Dendritic cell treated with granulocyte-macrophage colony-stimulating factor and Interleukin-4, amounts not matched to agents 40 ng/mL and 50 ng/mL, for 4 days (primary cell): Measurements from ENCODE around the gene PIK3R1.

ENCODE experiments used
- H3K27ac Mint-ChIP-seq: one replicate; pipeline ENCODE4 v1.8.0; 2022; ENCODE audit warnings: mild to moderate bottlenecking, mixed read lengths
- H3K27me3 Mint-ChIP-seq: one replicate; pipeline ENCODE4 v1.8.0; 2022; ENCODE audit warnings: mild to moderate bottlenecking, mixed read lengths
- H3K36me3 Mint-ChIP-seq: one replicate; pipeline ENCODE4 v1.8.0; 2022; ENCODE audit warnings: low read depth, mixed read lengths
- H3K4me1 Mint-ChIP-seq: one replicate; pipeline ENCODE4 v1.8.0; 2022; ENCODE audit warnings: low read depth, mixed read lengths
- H3K4me3 Mint-ChIP-seq: one replicate; pipeline ENCODE4 v1.8.0; 2022; ENCODE audit warnings: mild to moderate bottlenecking, moderate library complexity, mixed read lengths
- H3K9me3 Mint-ChIP-seq: one replicate; pipeline ENCODE4 v1.8.0; 2022; ENCODE audit warnings: mixed read lengths
- intact Hi-C: fragments of 100-400 bp; cut with micrococcal nuclease; formaldehyde crosslinking; loops from one replicate; pipeline ENCODE4 v1.15.0; 2022

Gene PIK3R1

DNA sequence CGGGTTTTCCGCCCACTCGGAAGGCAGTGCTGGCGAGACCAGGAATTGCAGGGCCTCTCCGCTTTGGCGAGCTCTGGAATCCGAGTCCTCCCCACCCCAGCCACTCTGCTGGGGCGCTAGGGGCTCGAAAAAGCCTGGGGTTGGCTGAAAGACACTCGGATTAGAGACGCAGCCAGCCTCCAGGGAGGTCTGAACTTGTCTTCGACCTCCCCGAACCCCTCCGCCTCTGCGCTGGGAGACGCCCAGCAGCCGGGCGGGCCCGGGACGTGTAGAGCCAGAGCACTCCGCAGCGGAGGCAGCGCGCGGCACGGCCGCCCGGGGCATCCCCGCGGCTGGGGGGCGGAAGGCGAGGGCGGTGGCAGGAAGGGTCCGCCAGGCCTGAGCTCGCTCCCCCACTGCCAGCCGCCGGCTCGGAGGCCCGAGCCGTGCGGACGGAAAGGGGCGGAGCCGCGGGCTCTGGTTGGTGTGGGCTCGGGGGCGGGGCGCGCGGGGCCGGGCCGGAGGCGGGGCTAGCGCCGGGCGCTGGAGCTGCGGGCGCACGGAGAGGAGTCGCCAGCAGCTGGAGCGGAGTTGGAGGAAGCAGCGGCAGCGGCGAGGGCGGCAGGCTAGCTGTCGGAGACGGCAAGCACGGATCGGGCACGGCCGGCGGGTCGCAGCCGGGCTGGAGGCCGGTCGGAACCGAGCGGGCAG is at the start of gene PIK3R1:
PIK3R1 (plus strand) TSS at position 549 of the 690 bp plus-strand sequence. CDS start 10,920 bp downstream, outside the sequence.
- Mint-ChIP-seq H3K9me3 (peaks cover 17% of the 10 kb centered on the region), H3K4me3 (peak within 1 kb of the TSS; percentile 94), H3K4me1 (peaks cover 39% of the 10 kb centered on the region), H3K27ac (peak within 1 kb of the TSS; percentile 97), H3K27me3 (no peaks in the 10 kb centered on the region), H3K36me3 (peaks cover 50% of the 10 kb centered on the region)
- intact Hi-C loops, result loop anchor here (2.0 to 5.0 kb wide), 3 partner anchors 19 to 238 kb away; no protein-coding TSS in a partner anchor

DNA sequence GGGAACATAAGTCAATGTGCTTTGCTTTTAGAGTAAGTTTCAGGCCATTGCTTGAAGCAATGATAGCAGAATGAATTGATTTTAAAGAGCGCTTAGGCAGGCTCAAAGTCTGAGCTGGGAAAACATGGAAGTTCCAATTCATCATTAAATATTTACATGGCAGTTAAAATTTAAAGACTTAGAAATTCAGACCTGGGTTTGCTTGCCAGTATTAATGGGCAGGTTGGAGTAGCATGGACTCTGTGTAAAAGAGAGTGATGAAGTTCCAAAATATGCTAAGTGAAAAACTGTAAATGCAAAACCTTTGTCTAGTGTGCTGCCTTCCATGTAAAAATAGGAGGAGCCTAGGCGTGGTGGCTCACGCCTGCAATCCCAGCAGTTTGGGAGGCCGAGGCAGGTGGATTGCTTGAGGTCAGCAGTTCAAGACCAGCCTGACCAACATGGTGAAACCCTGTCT is 48.3 kb upstream of the PIK3R1 start:
- Mint-ChIP-seq H3K9me3 (no peaks in the 10 kb centered on the region), H3K36me3 (no peaks in the 10 kb centered on the region), H3K4me3 (no peak overlapping the region), H3K27me3 (no peaks in the 10 kb centered on the region), H3K27ac (no peak overlapping the region), H3K4me1 (no peaks in the 10 kb centered on the region)
- intact Hi-C loops, result no loop called here

DNA sequence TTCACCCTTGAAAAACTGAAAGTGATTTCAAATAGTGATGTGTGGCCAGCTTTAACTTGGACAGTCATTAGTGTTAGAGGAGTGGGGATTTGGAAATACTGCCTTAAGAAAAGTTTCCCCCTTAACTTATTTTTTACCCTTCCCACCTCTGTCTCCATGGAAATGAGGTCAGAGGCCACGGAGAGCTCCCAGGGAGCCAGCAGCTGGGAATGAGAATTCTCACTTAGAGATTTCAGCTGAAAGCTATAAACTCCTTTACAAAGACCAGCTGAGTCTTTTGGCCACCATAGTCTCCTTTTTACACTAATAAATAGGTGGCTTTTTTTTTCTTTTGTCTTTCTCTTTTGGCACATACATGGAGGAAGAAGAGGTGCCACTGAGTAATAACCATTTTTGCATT is 45.7 kb upstream of the PIK3R1 start:
- H3K4me3 Mint-ChIP-seq, result no peak overlapping the region
- no peaks in the 10 kb centered on the region for H3K27me3 Mint-ChIP-seq
- intact Hi-C loops, result no loop called here
- no peaks in the 10 kb centered on the region for H3K4me1 Mint-ChIP-seq
- H3K27ac Mint-ChIP-seq, result no peak overlapping the region
- no peaks in the 10 kb centered on the region for H3K9me3 Mint-ChIP-seq
- H3K36me3 Mint-ChIP-seq, result no peaks in the 10 kb centered on the region

DNA sequence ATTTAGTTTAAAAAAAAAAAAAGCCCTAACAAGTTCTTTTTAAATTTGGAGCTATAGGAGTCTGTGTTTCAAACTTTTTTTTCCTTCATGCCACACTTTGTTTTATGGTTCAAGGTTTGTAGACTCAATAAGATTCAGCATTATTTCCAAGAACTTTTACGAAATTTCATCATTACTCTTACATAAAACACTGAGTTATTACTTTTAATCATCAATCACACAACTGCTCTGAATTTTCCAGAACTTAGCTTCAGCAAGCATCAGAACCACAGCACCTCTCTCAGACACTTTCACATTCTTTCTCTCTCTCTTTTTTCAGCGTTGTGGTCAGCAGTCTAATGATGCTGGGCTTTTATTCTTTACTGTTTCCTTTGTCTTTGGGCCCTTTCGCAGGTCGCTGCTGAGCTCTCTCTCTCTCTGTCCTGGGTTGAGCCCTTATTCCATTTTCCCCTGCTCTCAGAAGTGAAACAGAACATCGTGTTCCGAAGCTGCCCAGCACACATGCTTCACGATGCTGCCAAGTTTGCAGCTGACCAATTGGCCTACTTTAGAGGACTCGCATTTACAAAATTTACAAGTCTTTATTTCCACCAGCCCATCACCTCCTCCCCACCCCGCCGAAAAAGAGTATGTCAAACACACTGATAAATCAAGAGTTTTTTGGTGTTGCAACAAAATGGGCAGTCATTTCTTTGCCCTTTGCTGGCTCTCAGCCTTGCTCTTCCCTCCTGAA is 44.6 kb upstream of the PIK3R1 start:
- Mint-ChIP-seq H3K27me3 (no peaks in the 10 kb centered on the region), H3K4me1 (no peaks in the 10 kb centered on the region), H3K4me3 (no peak overlapping the region), H3K36me3 (no peaks in the 10 kb centered on the region), H3K9me3 (no peaks in the 10 kb centered on the region), H3K27ac (no peak overlapping the region)
- intact Hi-C loops, result no loop called here

DNA sequence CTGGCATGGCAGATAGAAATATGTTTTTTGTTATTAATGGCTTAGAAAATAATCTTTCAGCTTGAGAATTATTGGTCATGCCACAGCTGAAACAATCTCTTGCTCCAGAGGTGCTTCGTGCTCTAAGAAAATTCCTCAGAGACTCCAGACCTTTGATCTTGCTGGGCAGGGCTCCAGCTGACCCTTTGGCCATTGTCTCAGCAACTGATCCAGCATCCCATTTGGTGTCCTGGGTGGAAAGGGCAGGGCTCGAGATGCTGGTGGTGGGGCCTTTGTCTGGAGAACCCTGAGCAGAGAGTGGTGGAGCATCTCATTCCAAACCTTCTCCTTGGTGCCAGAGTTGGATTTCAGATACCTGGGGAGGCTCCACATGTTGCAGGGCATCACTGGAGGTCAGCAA is 43.2 kb upstream of the PIK3R1 start:
- Mint-ChIP-seq H3K4me3 (no peak overlapping the region), H3K4me1 (no peaks in the 10 kb centered on the region), H3K27ac (no peak overlapping the region), H3K27me3 (no peaks in the 10 kb centered on the region), H3K9me3 (no peaks in the 10 kb centered on the region), H3K36me3 (no peaks in the 10 kb centered on the region)
- intact Hi-C loops, result no loop called here

DNA sequence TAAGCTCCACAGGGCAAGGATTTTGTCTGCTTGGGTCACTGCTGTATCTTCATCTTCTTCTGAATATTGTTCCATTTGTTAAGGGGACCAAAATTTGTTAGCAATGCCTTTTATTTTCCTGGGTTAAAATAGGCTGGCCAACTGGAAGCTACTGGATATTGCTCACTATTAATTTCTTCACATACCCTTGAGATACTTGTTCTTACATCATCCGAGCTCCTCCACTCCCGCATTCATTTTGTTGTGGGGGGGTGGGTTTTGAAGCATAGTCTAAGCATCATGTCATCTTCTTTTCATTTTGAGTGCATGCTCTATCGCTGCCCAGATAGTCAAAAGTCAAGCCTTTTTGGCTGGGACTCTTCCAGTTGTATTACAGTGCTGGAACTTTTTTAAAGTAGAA is 42.5 kb upstream of the PIK3R1 start:
- no peaks in the 10 kb centered on the region for H3K4me1 Mint-ChIP-seq
- intact Hi-C loops, result no loop called here
- no peaks in the 10 kb centered on the region for H3K27me3 Mint-ChIP-seq
- H3K9me3 Mint-ChIP-seq, result no peaks in the 10 kb centered on the region
- no peaks in the 10 kb centered on the region for H3K36me3 Mint-ChIP-seq
- no peak overlapping the region for H3K4me3 Mint-ChIP-seq
- no peak overlapping the region for H3K27ac Mint-ChIP-seq

DNA sequence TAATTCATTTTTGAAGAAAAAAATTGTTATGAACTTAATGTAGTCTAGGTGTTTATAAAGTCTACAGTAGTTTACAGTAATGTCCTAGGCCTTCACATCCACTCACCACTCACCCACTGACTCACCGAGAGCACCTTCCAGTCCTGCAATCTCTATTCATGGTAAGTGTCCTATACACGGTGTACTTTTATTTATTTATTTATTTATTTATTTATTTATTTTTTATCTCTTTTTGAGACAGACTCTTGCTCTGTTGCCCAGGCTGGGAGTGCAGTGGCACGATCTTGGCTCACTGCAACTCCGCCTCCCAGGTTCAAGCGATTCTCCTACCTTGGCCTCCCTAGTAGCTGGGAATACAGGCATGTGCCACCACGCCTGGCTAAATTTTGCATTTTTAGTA is 39.3 kb upstream of the PIK3R1 start:
- no peaks in the 10 kb centered on the region for H3K4me1 Mint-ChIP-seq
- no peak overlapping the region for H3K27ac Mint-ChIP-seq
- intact Hi-C loops, result no loop called here
- H3K9me3 Mint-ChIP-seq, result no peaks in the 10 kb centered on the region
- no peaks in the 10 kb centered on the region for H3K27me3 Mint-ChIP-seq
- H3K4me3 Mint-ChIP-seq, result no peak overlapping the region
- H3K36me3 Mint-ChIP-seq, result no peaks in the 10 kb centered on the region

DNA sequence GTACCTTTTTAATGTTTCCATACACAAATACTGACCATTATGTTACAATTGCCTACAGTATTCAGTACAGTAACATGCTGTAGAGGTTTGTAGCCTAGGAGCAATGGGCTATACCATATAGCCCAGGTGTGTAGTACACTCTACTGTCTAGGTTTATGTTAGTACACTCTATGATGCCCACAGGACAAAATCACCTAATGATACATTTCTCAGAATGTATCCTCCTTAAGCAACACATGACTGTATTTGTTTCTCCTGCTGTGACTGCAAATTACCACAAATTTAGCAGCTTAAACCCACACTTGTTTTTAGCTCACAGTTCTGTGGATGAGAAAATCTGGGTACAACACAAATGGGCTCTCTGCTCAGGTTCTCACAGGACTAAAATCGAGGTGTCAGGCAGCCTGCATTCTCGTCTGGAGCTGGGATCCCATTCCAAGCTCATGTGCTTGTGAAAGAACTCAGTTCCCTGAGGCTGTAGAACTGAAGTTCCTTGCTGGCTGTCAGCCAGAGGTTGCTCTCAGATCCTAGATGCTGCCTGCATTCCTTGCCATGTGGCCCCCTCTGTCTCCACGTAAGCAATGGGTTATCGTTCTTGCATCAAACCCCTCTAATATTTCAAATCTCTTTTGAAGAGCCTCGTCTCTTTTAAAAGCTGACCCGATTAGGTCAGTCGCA is 38.6 kb upstream of the PIK3R1 start:
- Mint-ChIP-seq H3K4me1 (peaks cover 6% of the 10 kb centered on the region), H3K27ac (no peak overlapping the region), H3K27me3 (no peaks in the 10 kb centered on the region), H3K9me3 (no peaks in the 10 kb centered on the region), H3K36me3 (no peaks in the 10 kb centered on the region), H3K4me3 (no peak overlapping the region)
- intact Hi-C loops, result no loop called here

DNA sequence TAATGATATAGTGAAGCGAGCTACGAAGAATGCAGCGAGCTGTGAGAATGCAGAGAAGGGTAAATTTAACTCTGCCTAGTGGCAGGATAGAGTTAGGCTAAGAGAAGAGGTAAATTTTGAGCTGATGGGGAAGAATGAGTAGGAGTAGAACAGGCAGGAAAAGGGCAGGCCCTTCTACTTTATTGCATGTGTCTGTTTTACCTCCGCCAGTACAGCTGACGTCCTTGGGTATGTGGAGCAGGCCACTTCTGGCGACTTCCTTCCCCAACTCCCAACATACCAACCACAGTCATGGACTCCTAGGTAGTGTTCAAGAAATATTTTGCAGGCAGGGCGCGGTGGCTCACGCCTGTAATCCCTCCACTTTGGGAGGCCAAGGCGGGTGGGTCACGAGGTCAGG is 37.9 kb upstream of the PIK3R1 start:
- no peaks in the 10 kb centered on the region for H3K27me3 Mint-ChIP-seq
- peaks cover 14% of the 10 kb centered on the region for H3K4me1 Mint-ChIP-seq
- H3K36me3 Mint-ChIP-seq, result no peaks in the 10 kb centered on the region
- intact Hi-C loops, result no loop called here
- H3K9me3 Mint-ChIP-seq, result no peaks in the 10 kb centered on the region
- H3K4me3 Mint-ChIP-seq, result no peak overlapping the region
- no peak overlapping the region for H3K27ac Mint-ChIP-seq

DNA sequence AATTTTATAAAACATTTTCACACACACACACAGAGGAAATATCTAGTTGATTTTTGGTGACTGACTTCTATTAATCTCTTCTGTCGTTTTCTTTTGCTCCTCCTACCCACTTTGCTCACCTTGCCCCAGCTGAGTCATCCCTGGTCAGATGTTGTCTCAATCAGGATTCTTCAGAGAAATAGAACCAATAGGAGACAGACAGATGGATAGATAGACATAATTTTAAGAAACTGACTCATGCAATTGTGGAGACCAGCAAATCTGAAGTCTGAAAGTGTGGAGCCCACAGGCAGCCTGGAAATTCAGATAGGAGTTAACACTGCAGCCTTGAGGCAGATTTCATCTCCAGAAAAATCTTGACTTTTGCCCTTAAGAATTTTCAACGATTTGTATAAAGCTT is 37.0 kb upstream of the PIK3R1 start:
- Mint-ChIP-seq H3K4me1 (peaks cover 15% of the 10 kb centered on the region), H3K4me3 (no peak overlapping the region), H3K36me3 (no peaks in the 10 kb centered on the region), H3K27ac (no peak overlapping the region), H3K9me3 (no peaks in the 10 kb centered on the region), H3K27me3 (no peaks in the 10 kb centered on the region)
- intact Hi-C loops, result no loop called here

DNA sequence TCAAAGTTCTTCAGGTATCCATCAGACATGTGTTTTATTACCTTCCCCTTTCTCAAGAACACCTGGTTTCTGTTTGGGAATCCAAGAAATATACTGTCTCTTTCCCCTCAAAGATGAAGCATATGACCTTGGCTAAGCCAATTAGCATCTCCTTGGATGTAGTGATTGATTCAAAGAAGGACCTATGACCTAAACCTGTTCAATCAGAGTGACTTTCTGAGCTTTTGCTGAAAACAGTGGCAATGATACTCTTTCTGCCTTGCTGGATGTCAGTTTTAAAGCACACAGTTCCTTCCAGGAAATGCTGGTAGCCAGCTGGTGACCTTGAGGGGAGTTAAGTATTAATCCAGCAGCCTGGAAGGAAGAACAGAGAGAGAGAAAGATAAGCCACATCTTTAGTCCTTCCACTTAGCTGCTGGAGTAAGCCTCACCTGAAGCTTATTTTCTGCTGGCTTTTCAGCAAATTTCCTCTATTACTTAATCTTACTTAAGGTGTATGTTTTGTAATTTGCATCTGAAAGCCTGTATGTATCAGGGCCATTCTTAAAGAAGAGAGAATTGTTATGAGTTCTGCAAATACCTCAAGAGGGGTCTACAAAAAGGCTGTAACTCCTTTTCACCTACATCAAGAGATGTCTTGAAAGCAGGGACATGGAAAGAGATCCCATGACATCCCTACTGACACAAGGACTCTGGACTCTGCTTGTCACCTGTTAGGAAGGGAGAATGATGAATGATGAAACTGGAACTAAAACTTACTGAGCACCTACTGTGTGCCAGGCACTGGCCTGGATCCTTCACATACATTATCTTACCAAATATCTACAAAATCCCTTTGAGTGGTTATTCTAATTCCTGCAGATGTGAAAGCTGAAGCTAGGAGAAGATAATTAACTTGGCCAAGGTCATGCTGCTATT is 35.2 kb upstream of the PIK3R1 start:
- no peaks in the 10 kb centered on the region for H3K36me3 Mint-ChIP-seq
- H3K27me3 Mint-ChIP-seq, result no peaks in the 10 kb centered on the region
- H3K4me3 Mint-ChIP-seq, result no peak overlapping the region
- peaks cover 15% of the 10 kb centered on the region for H3K4me1 Mint-ChIP-seq
- no peak overlapping the region for H3K27ac Mint-ChIP-seq
- H3K9me3 Mint-ChIP-seq, result no peaks in the 10 kb centered on the region
- intact Hi-C loops, result no loop called here

DNA sequence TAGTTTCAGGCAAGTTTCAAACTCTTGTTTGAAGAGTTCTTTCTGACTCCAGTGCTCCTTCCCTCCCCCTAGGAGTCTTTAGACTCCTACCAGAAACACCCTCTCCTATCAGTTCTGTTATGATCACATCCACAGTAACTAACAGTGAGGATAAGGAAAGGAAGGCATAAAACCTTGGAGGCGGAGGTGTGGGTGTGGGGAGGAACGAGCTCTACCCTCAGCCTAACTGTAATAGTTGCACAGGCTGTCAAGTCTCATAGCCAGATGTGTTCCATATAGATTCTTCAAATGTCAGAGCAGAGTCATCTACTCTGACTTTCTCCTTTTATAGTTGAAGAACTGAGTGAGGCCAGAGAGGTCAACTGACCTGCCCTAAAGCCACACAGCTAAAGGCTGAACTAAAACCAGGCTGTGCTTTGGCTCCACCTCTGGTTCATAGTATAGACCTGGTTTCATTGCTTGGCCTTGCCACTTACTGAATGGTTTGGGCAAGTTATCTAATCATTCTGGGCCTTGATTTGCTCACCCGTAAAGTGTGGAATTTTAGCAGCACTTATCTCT is 34.4 kb upstream of the PIK3R1 start:
- intact Hi-C loops, result no loop called here
- no peaks in the 10 kb centered on the region for H3K9me3 Mint-ChIP-seq
- H3K36me3 Mint-ChIP-seq, result no peaks in the 10 kb centered on the region
- no peak overlapping the region for H3K4me3 Mint-ChIP-seq
- no peak overlapping the region for H3K27ac Mint-ChIP-seq
- H3K4me1 Mint-ChIP-seq, result peaks cover 15% of the 10 kb centered on the region
- H3K27me3 Mint-ChIP-seq, result no peaks in the 10 kb centered on the region

DNA sequence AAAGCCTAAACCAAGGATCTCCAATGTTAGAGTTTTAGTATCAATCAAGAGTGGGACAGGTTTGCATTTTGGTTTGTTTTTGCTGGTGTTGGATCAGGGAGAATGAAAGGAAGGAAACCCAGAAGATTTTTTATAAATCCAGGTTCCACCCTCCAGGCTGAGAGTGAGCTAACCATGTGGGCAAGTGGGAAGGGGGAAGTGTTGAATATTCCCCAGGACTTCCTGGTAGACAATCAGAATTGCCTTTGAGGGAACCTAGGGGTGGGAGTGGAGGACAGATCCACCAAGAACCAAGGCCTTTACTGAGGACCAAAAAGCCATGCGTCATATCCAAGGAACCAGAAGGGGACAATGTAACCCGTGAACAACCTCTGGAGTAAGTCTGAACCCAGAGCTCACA is 33.5 kb upstream of the PIK3R1 start:
- H3K4me1 Mint-ChIP-seq, result peaks cover 15% of the 10 kb centered on the region
- H3K9me3 Mint-ChIP-seq, result no peaks in the 10 kb centered on the region
- peak overlapping the region; percentile 48 for H3K27ac Mint-ChIP-seq
- H3K4me3 Mint-ChIP-seq, result no peak overlapping the region
- H3K36me3 Mint-ChIP-seq, result no peaks in the 10 kb centered on the region
- intact Hi-C loops, result no loop called here
- H3K27me3 Mint-ChIP-seq, result no peaks in the 10 kb centered on the region
